ENCODE data around the gene ZCCHC10. TPM values are rescaled to one million over a fixed set of nuclear protein-coding genes. Genes with fewer than 3 reads are reported as not detected.
"Not testable (repeated sequence)": the region's sequence is repeated elsewhere in the genome, so short reads cannot be mapped to it uniquely, and the experiment has no call there.

Gene ZCCHC10
- total and polyA plus RNA-seq, 2 experiments from 2014 or later: 30.7 to 33.0 TPM

DNA sequence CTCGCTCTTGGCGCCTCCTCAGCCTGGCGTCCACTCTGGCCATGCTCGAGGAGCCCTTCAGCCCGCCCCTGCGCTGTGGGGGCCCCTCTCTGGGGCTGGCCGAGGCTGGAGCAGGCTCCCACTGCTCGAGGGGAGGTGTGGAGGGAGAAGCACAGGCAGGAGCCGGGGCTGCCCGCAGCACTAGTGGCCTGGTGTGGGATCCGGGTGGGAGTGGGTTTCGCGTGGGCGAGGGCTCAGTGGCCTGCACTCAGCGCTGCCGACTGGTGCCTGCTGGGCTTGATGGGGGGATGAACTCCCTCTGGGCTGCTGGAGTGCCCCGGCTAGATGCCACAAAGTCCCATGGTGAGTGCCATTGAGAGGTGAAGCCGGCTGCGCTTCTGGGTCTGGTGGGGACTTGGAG lies 21.1 kb upstream of the ZCCHC10 start:
- Histone ChIP-seq H4K20me1 (ENCODE audit: insufficient read depth, poor library complexity, severe bottlenecking) (no peaks in the 10 kb centered on the region), H3K79me2 (peaks cover 12% of the 10 kb centered on the region), H3K4me1 (ENCODE audit: insufficient read depth) (peaks cover 28% of the 10 kb centered on the region), H3K27ac (no peak overlapping the region), H3K4me3 (no peak overlapping the region), H3K9me2 (replicated peaks; ENCODE audit: insufficient read depth) (no peaks in the 10 kb centered on the region), H3K9me3 (ENCODE audit: low read depth) (no peaks in the 10 kb centered on the region), H3K27me3 (no peaks in the 10 kb centered on the region), H3K36me3 (replicated peaks; ENCODE audit: insufficient read depth, low read depth) (no peaks in the 10 kb centered on the region), H3K4me2 (no peak overlapping the region), H2AFZ (no peak overlapping the region)
- DNase-seq (ENCODE audit: low spot score): no peak
- TF ChIP-seq, protein P1, sequence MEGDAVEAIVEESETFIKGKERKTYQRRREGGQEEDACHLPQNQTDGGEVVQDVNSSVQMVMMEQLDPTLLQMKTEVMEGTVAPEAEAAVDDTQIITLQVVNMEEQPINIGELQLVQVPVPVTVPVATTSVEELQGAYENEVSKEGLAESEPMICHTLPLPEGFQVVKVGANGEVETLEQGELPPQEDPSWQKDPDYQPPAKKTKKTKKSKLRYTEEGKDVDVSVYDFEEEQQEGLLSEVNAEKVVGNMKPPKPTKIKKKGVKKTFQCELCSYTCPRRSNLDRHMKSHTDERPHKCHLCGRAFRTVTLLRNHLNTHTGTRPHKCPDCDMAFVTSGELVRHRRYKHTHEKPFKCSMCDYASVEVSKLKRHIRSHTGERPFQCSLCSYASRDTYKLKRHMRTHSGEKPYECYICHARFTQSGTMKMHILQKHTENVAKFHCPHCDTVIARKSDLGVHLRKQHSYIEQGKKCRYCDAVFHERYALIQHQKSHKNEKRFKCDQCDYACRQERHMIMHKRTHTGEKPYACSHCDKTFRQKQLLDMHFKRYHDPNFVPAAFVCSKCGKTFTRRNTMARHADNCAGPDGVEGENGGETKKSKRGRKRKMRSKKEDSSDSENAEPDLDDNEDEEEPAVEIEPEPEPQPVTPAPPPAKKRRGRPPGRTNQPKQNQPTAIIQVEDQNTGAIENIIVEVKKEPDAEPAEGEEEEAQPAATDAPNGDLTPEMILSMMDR (IDR thresholded peaks at IDR 0.05; ENCODE audit: poor library complexity): no peak
- no peak for TF ChIP-seq EZH2 (IDR thresholded peaks at IDR 0.05; ENCODE audit: borderline replicate concordance)
- TF ChIP-seq EZH2phosphoT487 (IDR thresholded peaks at IDR 0.05; ENCODE audit: low read depth, severe bottlenecking, unreplicated experiment): no peak
- WGBS (ENCODE audit: low lambda C conversion rate, missing lambda C conversion rate): 98% methylated on average over 19 of the region's 19 CpGs

DNA sequence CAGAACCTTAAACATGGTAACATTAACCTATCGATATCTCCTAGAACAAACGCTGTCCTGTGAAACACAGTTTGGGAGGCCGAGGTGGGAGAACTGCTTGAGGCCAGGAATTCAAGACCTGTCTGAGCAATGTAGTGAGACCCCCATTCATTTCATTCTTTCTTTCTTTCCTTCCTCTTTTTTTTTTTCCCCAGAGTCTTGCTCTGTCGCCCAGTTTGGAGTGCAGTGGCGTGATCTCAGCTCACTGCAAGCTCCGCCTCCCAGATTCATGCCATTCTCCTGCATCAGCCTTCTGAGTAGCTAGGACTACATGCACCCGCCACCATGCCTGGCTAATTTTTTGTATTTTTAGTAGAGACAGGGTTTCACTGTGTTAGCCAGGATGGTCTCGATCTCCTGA lies 20.2 kb upstream of the ZCCHC10 start:
- not testable (repeated sequence) for H3K9me3 ChIP-seq (ENCODE audit: low read depth); H3K79me2 ChIP-seq; H4K20me1 ChIP-seq (ENCODE audit: insufficient read depth, poor library complexity, severe bottlenecking); H3K4me2 ChIP-seq; H3K9me2 ChIP-seq (replicated peaks; ENCODE audit: insufficient read depth); H3K4me3 ChIP-seq; H3K27me3 ChIP-seq; H3K27ac ChIP-seq; H3K36me3 ChIP-seq (replicated peaks; ENCODE audit: insufficient read depth, low read depth); DNase-seq (ENCODE audit: low spot score); H2AFZ ChIP-seq
- WGBS (ENCODE audit: low lambda C conversion rate, missing lambda C conversion rate): 92% methylated on average over 8 of the region's 8 CpGs
- peaks cover 28% of the 10 kb centered on the region for H3K4me1 ChIP-seq (ENCODE audit: insufficient read depth)

DNA sequence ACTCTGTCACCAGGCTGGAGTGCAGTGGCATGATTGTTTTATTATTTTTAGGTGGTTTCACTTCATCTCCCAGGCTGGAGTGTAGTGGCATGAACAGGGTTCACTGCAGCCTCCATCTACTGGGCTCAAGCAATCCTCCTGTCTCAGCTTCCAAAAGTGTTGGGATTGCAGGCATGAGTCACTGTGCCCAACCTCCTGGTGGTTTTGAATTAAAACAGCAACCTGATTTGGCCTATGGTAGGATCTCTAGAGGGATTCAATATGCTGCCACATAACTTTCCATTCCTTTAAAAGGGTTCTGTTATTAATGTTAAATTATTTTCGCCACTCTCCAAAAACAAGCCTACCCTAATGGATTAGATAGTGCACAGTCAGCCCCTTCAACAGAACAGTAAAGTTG lies 15.6 kb upstream of the ZCCHC10 start:
- 86% methylated on average over 1 of the region's 1 CpG for WGBS (ENCODE audit: low lambda C conversion rate, missing lambda C conversion rate)
- TF ChIP-seq, protein P1 (IDR thresholded peaks at IDR 0.05; ENCODE audit: poor library complexity): no peak
- TF ChIP-seq EZH2 (IDR thresholded peaks at IDR 0.05; ENCODE audit: borderline replicate concordance) (no peak), EZH2phosphoT487 (IDR thresholded peaks at IDR 0.05; ENCODE audit: low read depth, severe bottlenecking, unreplicated experiment) (no peak)
- no peak overlapping the region for H2AFZ ChIP-seq

DNA sequence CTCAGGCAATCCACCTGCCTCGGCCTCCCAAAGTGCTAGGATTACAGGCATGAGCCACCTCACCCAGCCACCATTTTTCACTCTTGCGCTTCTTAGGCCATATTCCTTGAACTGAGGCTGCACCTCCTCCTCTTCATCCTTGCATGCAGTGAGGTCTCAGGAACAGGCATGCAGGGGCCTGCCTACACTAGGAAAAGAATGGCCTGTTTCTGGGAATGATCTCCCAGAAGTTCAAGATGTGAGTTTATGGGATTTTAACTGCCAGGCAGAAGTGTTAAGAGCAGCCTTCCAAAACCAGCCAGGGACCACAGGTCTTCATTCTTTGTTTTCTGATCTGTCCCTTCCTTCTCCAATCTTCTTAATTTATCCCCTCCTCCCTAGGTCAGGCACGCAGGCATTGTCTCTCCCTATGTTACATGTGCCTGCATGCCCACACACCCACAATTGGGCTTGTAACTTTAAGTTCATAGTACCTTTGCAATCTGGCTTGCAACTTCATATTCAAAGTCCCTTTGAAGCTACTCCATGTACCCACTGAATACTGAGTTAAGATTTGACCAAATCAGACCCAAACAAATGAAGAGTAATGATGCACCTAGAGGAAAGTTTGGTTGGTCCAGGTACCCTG lies 14.9 kb upstream of the ZCCHC10 start:
- no peaks in the 10 kb centered on the region for H4K20me1 ChIP-seq (ENCODE audit: insufficient read depth, poor library complexity, severe bottlenecking)
- H3K9me2 ChIP-seq (replicated peaks; ENCODE audit: insufficient read depth): no peaks in the 10 kb centered on the region
- H3K79me2 ChIP-seq: no peaks in the 10 kb centered on the region
- no peaks in the 10 kb centered on the region for H3K9me3 ChIP-seq (ENCODE audit: low read depth)
- H3K4me3 ChIP-seq: no peak overlapping the region
- H3K27me3 ChIP-seq: no peaks in the 10 kb centered on the region
- no peak overlapping the region for H2AFZ ChIP-seq
- peaks cover 3% of the 10 kb centered on the region for H3K4me1 ChIP-seq (ENCODE audit: insufficient read depth)
- H3K4me2 ChIP-seq: no peak overlapping the region
- WGBS (ENCODE audit: low lambda C conversion rate, missing lambda C conversion rate): 86% methylated on average over 3 of the region's 3 CpGs
- H3K27ac ChIP-seq: peak overlapping the region; percentile 51
- H3K36me3 ChIP-seq (replicated peaks; ENCODE audit: insufficient read depth, low read depth): no peaks in the 10 kb centered on the region
- TF ChIP-seq EZH2 (IDR thresholded peaks at IDR 0.05; ENCODE audit: borderline replicate concordance) (no peak), EZH2phosphoT487 (IDR thresholded peaks at IDR 0.05; ENCODE audit: low read depth, severe bottlenecking, unreplicated experiment) (no peak)
- TF ChIP-seq, protein P1 (IDR thresholded peaks at IDR 0.05; ENCODE audit: poor library complexity): no peak
- DNase-seq (ENCODE audit: low spot score): no peak

More for the DNA sequence above, 15.6 kb upstream of the ZCCHC10 start:
- Histone ChIP-seq H3K36me3 (replicated peaks; ENCODE audit: insufficient read depth, low read depth) (no peaks in the 10 kb centered on the region), H3K9me2 (replicated peaks; ENCODE audit: insufficient read depth) (no peaks in the 10 kb centered on the region), H3K79me2 (no peaks in the 10 kb centered on the region), H3K27ac (no peak overlapping the region), H4K20me1 (ENCODE audit: insufficient read depth, poor library complexity, severe bottlenecking) (no peaks in the 10 kb centered on the region), H3K4me1 (ENCODE audit: insufficient read depth) (peaks cover 3% of the 10 kb centered on the region), H3K4me2 (no peak overlapping the region), H3K4me3 (no peak overlapping the region), H3K27me3 (no peaks in the 10 kb centered on the region), H3K9me3 (ENCODE audit: low read depth) (no peaks in the 10 kb centered on the region)
- no peak for DNase-seq (ENCODE audit: low spot score)

DNA sequence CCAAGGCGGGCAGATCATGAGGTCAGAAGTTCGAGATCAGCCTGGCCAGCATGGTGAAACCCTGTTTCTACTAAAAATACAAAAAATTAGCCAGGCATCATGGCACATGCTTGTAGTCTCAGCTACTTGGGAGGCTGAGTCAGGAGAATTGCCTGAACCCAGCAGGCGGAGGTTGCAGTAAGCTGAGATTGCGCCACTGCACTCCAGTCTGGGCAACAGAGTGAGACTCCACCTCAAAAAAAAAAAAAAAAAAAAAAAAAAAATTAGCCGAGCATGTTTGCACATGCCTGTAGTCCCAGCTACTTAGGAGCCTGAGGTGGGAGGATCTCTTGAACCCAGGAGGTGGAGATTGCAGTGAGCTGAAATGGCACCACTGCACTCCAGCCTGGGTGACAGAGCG lies 10.3 kb upstream of the ZCCHC10 start:
- not testable (repeated sequence) for H3K27ac ChIP-seq; H3K4me3 ChIP-seq; H3K9me2 ChIP-seq (replicated peaks; ENCODE audit: insufficient read depth); DNase-seq (ENCODE audit: low spot score); H3K4me1 ChIP-seq (ENCODE audit: insufficient read depth); H3K9me3 ChIP-seq (ENCODE audit: low read depth); H3K79me2 ChIP-seq; H2AFZ ChIP-seq; H3K36me3 ChIP-seq (replicated peaks; ENCODE audit: insufficient read depth, low read depth); H3K4me2 ChIP-seq; H4K20me1 ChIP-seq (ENCODE audit: insufficient read depth, poor library complexity, severe bottlenecking); H3K27me3 ChIP-seq
- 89% methylated on average over 5 of the region's 6 CpGs for WGBS (ENCODE audit: low lambda C conversion rate, missing lambda C conversion rate)

All from hepatocyte (in vitro differentiated cells).